Tibial artery (tissue), 4 donors: Measurements from ENCODE around the gene PCBP4.
A peak's percentile ranks its signal among the peaks of the same experiment; 100 is the strongest.

Experiments
- DNase-seq, 2 donors: peaks; one replicate each; pipeline ENCODE4 v3.0.0-alpha.2; 2019
- H3K27ac ChIP-seq, 2 donors: fragments of 200-600 bp; sonication (generic) in 1 of 2; 1 replicate in 1 of 2; 2 replicates in 1 of 2; pipeline ENCODE4 v1.5.1; 2018 to 2019; ENCODE audit warnings: mild to moderate bottlenecking in 1 of 2
- H3K27me3 ChIP-seq, 2 donors: fragments of 200-600 bp; sonication (generic) in 1 of 2; one replicate each; pipeline versions ENCODE4 v1.5.1 to v1.6.0; 2016 to 2019
- H3K36me3 ChIP-seq, 3 donors: fragments of 200-600 bp; sonication (generic) in 2 of 3; one replicate each; pipeline ENCODE4 v1.5.1; 2016 to 2019; ENCODE audit warnings: mild to moderate bottlenecking in 2 of 3
- H3K4me1 ChIP-seq, 4 donors: fragments of 200-600 bp; sonication (generic) in 2 of 4; 1 replicate in 3 of 4; 2 replicates in 1 of 4; pipeline ENCODE4 v1.5.1; 2016 to 2019
- H3K4me3 ChIP-seq, 2 donors: fragments of 200-600 bp; sonication (generic) in 1 of 2; 1 replicate in 1 of 2; 2 replicates in 1 of 2; pipeline ENCODE4 v1.5.1; 2018 to 2019; ENCODE audit warnings: mild to moderate bottlenecking in 2 of 2
- H3K9me3 ChIP-seq, 3 donors: fragments of 200-600 bp; sonication (generic) in 1 of 3; one replicate each; pipeline ENCODE4 v1.5.1; 2016 to 2019
- intact Hi-C: fragments of 100-400 bp; cut with DNase I; formaldehyde crosslinking; loops from one replicate; pipeline ENCODE4 v1.15.0; 2023; ENCODE audit warnings: low total_unique reads
- TF ChIP-seq, protein P1 (sequence below), 2 experiments: fragments of 200-600 bp in 1 of 2; fragments of 450-650 bp in 1 of 2; IDR thresholded peaks; one replicate each; pipeline ENCODE4 v1.5.1; 2017 to 2019; ENCODE audit warnings: antibody characterized with exemption in 2 of 2, mild to moderate bottlenecking in 1 of 2, moderate library complexity in 1 of 2

PCBP4 gene

DNA sequence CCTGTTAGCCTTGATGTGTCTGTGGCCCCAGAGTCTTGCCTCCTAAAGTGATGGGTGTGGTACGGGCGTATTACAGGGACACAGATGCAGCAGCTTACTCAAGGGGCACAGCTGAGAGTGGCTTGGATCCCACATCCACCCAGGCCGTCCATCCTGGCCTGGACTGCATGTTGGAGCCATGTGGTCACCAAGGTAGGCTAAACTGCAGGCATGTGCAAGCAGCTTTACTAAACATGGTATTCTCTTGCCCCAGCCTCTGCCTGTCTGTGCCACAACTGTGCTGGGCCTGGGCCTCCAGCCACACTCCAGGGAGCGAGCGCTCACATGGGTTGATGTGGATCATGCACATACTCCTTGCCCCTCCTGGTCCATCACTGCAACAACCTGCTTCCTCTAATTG is 18.1 kb downstream of the PCBP4 start:
- no peaks in the 10 kb centered on the region for H3K4me1 ChIP-seq
- no peak overlapping the region for H3K27ac ChIP-seq
- no peak overlapping the region for H3K4me3 ChIP-seq
- intact Hi-C loops, result no loop called here
- no peak for DNase-seq
- H3K27me3 ChIP-seq, result no peaks in the 10 kb centered on the region
- H3K36me3 ChIP-seq, result peaks cover 0 to 50% (median 0%) of the 10 kb centered on the region in 3 donors
- TF ChIP-seq, protein P1, sequence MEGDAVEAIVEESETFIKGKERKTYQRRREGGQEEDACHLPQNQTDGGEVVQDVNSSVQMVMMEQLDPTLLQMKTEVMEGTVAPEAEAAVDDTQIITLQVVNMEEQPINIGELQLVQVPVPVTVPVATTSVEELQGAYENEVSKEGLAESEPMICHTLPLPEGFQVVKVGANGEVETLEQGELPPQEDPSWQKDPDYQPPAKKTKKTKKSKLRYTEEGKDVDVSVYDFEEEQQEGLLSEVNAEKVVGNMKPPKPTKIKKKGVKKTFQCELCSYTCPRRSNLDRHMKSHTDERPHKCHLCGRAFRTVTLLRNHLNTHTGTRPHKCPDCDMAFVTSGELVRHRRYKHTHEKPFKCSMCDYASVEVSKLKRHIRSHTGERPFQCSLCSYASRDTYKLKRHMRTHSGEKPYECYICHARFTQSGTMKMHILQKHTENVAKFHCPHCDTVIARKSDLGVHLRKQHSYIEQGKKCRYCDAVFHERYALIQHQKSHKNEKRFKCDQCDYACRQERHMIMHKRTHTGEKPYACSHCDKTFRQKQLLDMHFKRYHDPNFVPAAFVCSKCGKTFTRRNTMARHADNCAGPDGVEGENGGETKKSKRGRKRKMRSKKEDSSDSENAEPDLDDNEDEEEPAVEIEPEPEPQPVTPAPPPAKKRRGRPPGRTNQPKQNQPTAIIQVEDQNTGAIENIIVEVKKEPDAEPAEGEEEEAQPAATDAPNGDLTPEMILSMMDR (IDR thresholded peaks at IDR 0.05), result no peak
- no peaks in the 10 kb centered on the region for H3K9me3 ChIP-seq

DNA sequence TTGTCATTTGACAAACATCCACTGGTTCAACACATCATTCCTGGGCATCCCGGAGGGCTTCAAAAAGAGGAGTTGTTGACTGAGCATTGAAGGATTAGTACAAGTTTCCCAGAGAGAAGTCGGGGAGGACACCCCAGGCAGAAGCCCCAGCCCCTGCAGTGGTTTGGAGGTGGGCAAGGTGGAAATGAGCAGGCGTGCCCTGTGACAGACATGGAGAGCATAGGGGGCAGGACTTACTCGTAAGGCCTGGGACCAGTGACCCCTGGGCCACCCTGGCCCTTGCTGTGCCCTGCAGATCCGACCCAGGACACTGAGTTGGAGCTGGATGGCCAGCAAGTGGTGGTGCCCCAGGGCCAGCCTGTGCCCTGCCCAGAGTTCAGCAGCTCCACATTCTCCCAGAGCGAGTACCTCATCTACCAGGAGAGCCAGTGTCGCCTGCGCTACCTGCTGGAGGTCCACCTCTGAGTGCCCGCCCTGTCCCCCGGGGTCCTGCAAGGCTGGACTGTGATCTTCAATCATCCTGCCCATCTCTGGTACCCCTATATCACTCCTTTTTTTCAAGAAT is 19.2 kb downstream of the PCBP4 start:
- H3K9me3 ChIP-seq, result no peaks in the 10 kb centered on the region
- H3K36me3 ChIP-seq, result peaks cover 0 to 50% (median 0%) of the 10 kb centered on the region in 3 donors
- intact Hi-C loops, result no loop called here
- DNase-seq, result no peak
- H3K27me3 ChIP-seq, result no peaks in the 10 kb centered on the region
- TF ChIP-seq, protein P1 (IDR thresholded peaks at IDR 0.05), result no peak
- H3K27ac ChIP-seq, result no peak overlapping the region
- no peak overlapping the region for H3K4me3 ChIP-seq
- peaks cover 0 to 5% (median 3%) of the 10 kb centered on the region in 4 donors for H3K4me1 ChIP-seq

DNA sequence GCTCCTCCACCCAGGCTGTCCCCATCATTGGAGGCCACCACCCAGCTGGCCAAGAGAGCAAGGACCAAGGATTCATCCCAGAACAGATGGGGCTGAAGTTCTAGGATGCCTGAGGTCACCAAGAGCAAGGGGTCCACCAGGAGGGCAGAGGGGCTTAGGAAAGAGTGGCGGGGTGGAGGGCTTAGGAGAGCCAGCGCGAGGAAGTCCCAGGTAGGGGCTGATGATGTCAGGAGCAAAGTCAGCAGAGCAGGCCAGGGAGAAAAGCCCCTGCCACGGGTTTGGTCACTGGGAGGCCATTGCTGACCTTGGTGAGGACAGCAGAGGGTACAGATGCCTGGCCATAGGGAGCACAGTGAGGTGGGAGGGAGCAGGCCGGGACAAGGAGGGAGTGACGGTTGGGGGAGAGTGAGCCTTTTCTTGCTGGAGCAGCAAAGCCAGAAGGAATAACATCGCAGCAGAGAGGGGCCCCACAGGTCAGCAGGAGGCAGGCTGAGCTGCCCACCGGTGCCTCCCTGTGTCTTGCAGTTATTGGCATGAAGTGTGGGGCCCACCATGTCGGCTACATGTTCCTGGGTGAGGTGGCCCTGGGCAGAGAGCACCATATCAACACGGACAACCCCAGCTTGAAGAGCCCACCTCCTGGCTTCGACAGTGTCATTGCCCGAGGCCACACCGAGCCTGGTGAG is 19.9 kb downstream of the PCBP4 start:
- Histone ChIP-seq H3K4me3 (no peak overlapping the region), H3K4me1 (peaks cover 0 to 12% (median 11%) of the 10 kb centered on the region in 4 donors), H3K9me3 (no peaks in the 10 kb centered on the region), H3K27ac (no peak overlapping the region), H3K36me3 (peaks cover 0 to 50% (median 0%) of the 10 kb centered on the region in 3 donors), H3K27me3 (no peaks in the 10 kb centered on the region)
- intact Hi-C loops, result no loop called here
- TF ChIP-seq, protein P1 (IDR thresholded peaks at IDR 0.05), result no peak
- peak in 1 of 2 donors; percentile 55 for DNase-seq

DNA sequence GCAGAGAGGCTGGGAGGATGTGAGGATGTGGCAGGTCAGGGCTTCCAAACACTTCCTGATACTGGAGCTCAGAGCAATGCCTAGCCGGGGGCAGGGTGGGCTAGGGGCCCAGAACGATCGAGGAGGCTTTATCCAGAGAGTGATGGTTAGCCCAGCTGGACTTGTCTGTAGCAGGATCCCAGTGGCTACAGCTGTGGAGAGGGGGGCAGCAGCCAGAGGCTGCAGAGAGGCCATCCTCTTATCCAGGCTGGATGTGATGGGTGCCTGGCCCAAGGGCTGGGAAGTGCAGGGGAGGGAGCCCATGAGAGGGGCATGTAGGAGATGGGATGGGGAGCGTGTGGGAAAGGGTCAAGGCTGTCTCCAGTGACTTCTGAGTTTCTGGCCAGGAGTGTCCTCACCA is 20.5 kb downstream of the PCBP4 start:
- H3K4me1 ChIP-seq, result peaks cover 0 to 15% (median 12%) of the 10 kb centered on the region in 4 donors
- peaks cover 0 to 50% (median 0%) of the 10 kb centered on the region in 3 donors for H3K36me3 ChIP-seq
- no peak overlapping the region for H3K27ac ChIP-seq
- intact Hi-C loops, result no loop called here
- H3K27me3 ChIP-seq, result no peaks in the 10 kb centered on the region
- no peak overlapping the region for H3K4me3 ChIP-seq
- H3K9me3 ChIP-seq, result no peaks in the 10 kb centered on the region
- DNase-seq, result peak in 1 of 2 donors; percentile 42
- TF ChIP-seq, protein P1 (IDR thresholded peaks at IDR 0.05), result no peak

DNA sequence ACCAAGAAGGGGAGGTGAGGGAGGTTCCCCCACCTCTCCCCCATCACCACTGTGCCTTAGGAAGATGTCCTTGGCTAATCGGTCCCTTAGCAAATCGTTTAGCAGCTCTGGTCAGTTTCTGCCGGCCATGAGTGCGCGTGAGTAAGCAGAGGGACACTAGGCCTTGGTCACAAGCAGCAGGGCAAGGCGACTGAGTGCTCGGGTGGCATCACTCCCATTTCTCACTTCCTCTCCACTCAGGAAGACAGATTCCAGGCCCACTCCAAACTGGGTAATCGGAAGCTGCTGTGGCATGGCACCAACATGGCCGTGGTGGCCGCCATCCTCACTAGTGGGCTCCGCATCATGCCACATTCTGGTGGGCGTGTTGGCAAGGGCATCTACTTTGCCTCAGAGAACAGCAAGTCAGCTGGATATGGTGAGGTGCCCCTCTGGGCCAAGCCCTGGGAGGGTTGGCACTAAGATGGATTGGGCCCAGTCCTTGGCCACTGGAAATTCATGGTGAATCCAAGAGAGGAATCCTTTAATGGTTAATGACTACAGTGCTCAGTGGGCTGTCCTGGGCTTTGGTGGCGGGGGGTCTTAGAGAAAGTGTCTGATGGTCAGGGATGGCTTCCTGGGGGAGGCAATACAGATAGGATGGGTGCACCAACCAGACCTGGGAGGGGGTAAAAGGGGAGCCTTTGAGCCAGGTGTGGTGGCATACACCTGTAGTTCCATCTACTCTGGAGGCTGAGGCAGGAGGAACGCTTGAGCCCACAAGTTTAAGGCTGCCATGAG is 21.1 kb downstream of the PCBP4 start:
- Histone ChIP-seq H3K4me1 (peaks cover 0 to 20% (median 16%) of the 10 kb centered on the region in 4 donors), H3K4me3 (no peak overlapping the region), H3K27me3 (no peaks in the 10 kb centered on the region), H3K9me3 (no peaks in the 10 kb centered on the region), H3K27ac (no peak overlapping the region), H3K36me3 (peaks cover 0 to 50% (median 0%) of the 10 kb centered on the region in 3 donors)
- peak in 1 of 2 donors; percentile 64 for DNase-seq
- TF ChIP-seq, protein P1 (IDR thresholded peaks at IDR 0.05), result no peak
- intact Hi-C loops, result no loop called here
